IgD-negative memory B cell (primary cell): ENCODE measurements around the gene TRIM58. TPM values are rescaled to one million over a fixed set of nuclear protein-coding genes. Genes with fewer than 3 reads are reported as not detected.
A peak's percentile ranks its signal among the peaks of the same experiment; 100 is the strongest.

Source experiments
- H3K27ac Mint-ChIP-seq, 3 donors: one replicate each; pipeline ENCODE4 v1.8.0; 2020 to 2022; ENCODE audit warnings: mild to moderate bottlenecking in 3 of 3, mixed read lengths in 3 of 3, moderate library complexity in 1 of 3
- H3K27me3 Mint-ChIP-seq: one replicate; pipeline ENCODE4 v1.8.0; 2021; ENCODE audit warnings: mixed read lengths
- H3K36me3 Mint-ChIP-seq: one replicate; pipeline ENCODE4 v1.8.0; 2020; ENCODE audit warnings: mild to moderate bottlenecking, mixed read lengths
- H3K4me1 Mint-ChIP-seq, 3 donors: one replicate each; pipeline ENCODE4 v1.8.0; 2020 to 2022; ENCODE audit warnings: mixed read lengths in 3 of 3, mild to moderate bottlenecking in 1 of 3
- H3K4me3 Mint-ChIP-seq, 4 donors: one replicate each; pipeline ENCODE4 v1.8.0; 2020 to 2022; ENCODE audit warnings: mild to moderate bottlenecking in 4 of 4, mixed read lengths in 4 of 4, moderate library complexity in 3 of 4
- H3K9me3 Mint-ChIP-seq, 3 donors: one replicate each; pipeline ENCODE4 v1.8.0; 2020 to 2021; ENCODE audit warnings: mixed read lengths in 3 of 3, mild to moderate bottlenecking in 1 of 3
- polyA plus RNA-seq: library from polyadenylated mRNA; unstranded; fragments of 300-500 nt; fragmentation: Illumina TruSeq; gene quantifications from one replicate; pipeline ENCODE4 v1.2.3, GENCODE V29; 2021

The TRIM58 gene, protein sequence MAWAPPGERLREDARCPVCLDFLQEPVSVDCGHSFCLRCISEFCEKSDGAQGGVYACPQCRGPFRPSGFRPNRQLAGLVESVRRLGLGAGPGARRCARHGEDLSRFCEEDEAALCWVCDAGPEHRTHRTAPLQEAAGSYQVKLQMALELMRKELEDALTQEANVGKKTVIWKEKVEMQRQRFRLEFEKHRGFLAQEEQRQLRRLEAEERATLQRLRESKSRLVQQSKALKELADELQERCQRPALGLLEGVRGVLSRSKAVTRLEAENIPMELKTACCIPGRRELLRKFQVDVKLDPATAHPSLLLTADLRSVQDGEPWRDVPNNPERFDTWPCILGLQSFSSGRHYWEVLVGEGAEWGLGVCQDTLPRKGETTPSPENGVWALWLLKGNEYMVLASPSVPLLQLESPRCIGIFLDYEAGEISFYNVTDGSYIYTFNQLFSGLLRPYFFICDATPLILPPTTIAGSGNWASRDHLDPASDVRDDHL
- polyA plus RNA-seq, result 0.95 TPM

GRCh38 chr1:247857069-247857984, at the start of gene TRIM58:
TRIM58 (plus strand) TSS chr1:247857187; CDS start chr1:247857247, 60 bp downstream.
- Mint-ChIP-seq H3K4me3 (peak within 1 kb of the TSS; percentile 48 to 92 (median 76)), H3K36me3 (no peaks in the 10 kb centered on the region), H3K27ac (no peak within 1 kb of the TSS), H3K4me1 (peaks cover 6 to 10% (median 7%) of the 10 kb centered on the region in 3 donors), H3K9me3 (peaks cover 0 to 9% (median 2%) of the 10 kb centered on the region in 3 donors), H3K27me3 (peaks cover 38% of the 10 kb centered on the region)

DNA sequence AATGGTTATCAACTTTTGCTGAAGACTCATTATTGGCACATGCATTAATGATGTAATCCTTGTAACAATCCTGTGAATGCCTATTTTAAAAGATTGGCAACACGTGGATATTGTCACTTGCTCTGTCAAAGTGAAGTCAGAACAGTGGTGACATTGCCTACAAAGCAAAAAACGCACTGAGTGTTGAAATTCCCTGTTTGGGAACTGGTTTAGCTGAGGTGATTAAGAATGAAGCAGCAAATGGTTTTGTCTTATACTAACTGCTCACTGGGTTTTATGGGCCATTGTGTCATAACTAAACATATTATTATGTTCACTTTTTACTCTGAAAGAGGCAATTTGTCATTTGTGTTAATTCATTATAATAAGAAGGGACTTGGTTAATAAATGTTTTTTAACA, 44.4 kb upstream of the TRIM58 start:
- no peak overlapping the region for H3K27ac Mint-ChIP-seq
- H3K27me3 Mint-ChIP-seq, result no peaks in the 10 kb centered on the region

DNA sequence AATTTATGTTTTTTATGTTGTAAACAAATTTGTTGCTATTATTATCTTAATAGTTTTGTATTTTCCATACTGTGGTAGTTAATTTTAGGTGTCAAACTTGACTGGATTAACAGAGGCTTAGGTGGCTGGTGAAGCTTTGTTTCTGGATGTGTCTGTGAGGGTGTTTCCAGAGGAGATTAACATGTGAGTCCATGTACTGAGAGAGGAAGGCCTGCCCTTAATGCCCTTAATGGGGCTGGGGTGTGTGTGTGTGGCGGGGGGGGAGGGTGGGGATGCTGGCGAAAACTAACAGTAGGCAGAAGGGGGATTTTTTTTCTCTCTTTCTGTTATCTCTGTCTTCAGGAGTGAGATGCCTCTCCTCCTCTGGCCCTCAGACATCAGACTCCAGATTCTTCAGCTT, 34.9 kb upstream of the TRIM58 start:
- no peaks in the 10 kb centered on the region for H3K36me3 Mint-ChIP-seq
- peaks cover 0 to 3% (median 0%) of the 10 kb centered on the region in 3 donors for H3K9me3 Mint-ChIP-seq
- H3K27ac Mint-ChIP-seq, result no peak overlapping the region
- peaks cover 4 to 10% (median 10%) of the 10 kb centered on the region in 3 donors for H3K4me1 Mint-ChIP-seq
- no peak overlapping the region for H3K4me3 Mint-ChIP-seq
- H3K27me3 Mint-ChIP-seq, result no peaks in the 10 kb centered on the region

More for the DNA sequence above, 44.4 kb upstream of the TRIM58 start:
- Mint-ChIP-seq H3K36me3 (peaks cover 1% of the 10 kb centered on the region), H3K9me3 (no peaks in the 10 kb centered on the region), H3K4me3 (no peak overlapping the region), H3K4me1 (no peaks in the 10 kb centered on the region)

DNA sequence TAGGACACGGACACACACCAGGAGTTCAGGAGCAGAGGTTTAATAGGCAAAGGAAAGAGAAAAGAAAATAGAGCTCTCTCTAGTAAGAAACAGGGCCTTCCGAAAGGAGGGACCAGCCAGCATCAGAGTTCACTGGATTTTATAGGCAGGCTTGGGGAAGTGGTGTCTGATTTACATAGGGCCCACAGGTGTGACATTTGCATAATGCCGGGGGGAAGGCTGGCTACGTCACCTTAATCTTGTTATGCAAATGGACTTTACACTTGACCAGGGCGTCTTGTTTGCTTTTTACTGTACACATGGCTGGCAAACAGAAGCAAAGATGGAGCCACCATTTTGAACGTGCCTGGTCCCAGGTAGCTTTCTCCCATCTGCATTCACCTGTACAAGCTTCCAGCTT, 33.0 kb upstream of the TRIM58 start, which contains the start of gene OR14A16:
Gene OR14A16 (minus strand): TSS at position 97 of the 400 bp plus-strand sequence. CDS start 8,390 bp downstream, outside the sequence.
- H3K27ac Mint-ChIP-seq, result peak within 1 kb of the TSS in 1 of 3 donors; percentile 29
- H3K27me3 Mint-ChIP-seq, result no peaks in the 10 kb centered on the region
- H3K4me1 Mint-ChIP-seq, result peaks cover 4 to 10% (median 10%) of the 10 kb centered on the region in 3 donors
- H3K36me3 Mint-ChIP-seq, result no peaks in the 10 kb centered on the region
- H3K4me3 Mint-ChIP-seq, result peak within 1 kb of the TSS in 1 of 4 donors; percentile 59
- peaks cover 0 to 3% (median 0%) of the 10 kb centered on the region in 3 donors for H3K9me3 Mint-ChIP-seq

DNA sequence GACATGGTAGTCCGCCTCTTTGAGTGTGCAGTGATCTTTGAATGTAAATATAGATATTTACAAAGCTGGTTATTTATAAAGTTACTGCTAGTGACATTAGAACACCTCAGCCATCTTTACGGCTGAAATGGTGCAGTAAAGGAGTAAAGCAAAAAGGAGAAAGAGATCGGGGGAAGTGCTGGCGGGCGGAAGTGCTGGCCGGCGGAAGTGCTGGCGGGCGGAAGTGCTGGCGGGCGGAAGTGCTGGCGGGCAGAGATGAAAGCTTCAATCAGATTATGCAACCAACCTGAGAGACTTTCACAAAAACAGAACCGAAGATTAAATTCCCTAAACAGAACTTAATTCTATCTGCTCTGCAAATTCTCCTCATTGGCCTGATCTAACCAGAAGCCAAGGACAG, 31.6 kb upstream of the TRIM58 start:
- H3K27me3 Mint-ChIP-seq, result no peaks in the 10 kb centered on the region
- no peaks in the 10 kb centered on the region for H3K36me3 Mint-ChIP-seq
- peaks cover 4 to 10% (median 10%) of the 10 kb centered on the region in 3 donors for H3K4me1 Mint-ChIP-seq
- H3K4me3 Mint-ChIP-seq, result no peak overlapping the region
- H3K9me3 Mint-ChIP-seq, result peaks cover 0 to 3% (median 0%) of the 10 kb centered on the region in 3 donors
- H3K27ac Mint-ChIP-seq, result no peak overlapping the region

- H3K27me3 Mint-ChIP-seq, result no peaks in the 10 kb centered on the region
- no peak overlapping the region for H3K4me3 Mint-ChIP-seq
- H3K9me3 Mint-ChIP-seq, result peaks cover 0 to 3% (median 0%) of the 10 kb centered on the region in 3 donors
- peaks cover 0 to 1% (median 1%) of the 10 kb centered on the region in 3 donors for H3K4me1 Mint-ChIP-seq
- no peak overlapping the region for H3K27ac Mint-ChIP-seq
- H3K36me3 Mint-ChIP-seq, result no peaks in the 10 kb centered on the region
Measured at GRCh38 chr1:247829656-247830055, 27.3 kb upstream of the TRIM58 start.

DNA sequence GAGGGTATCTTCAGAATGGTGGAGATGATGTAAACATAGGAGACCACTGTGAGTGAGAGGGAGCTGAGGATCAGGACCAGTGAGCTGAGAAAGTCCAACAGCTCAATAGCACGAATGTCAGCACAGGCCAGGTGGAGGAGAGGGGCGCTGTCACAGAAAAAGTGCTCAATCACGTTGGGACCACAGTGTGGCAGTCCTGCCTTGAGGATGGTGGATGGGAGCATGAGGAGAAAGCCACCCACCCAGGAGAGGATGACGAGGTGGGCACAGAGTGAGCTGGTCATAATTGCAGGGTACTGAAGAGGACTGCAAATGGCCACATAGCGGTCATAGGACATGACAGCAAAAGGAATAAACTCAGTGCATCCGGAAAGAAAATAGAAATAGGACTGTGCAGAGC, 23.4 kb upstream of the TRIM58 start:
- Mint-ChIP-seq H3K27me3 (no peaks in the 10 kb centered on the region), H3K27ac (no peak overlapping the region), H3K9me3 (no peaks in the 10 kb centered on the region), H3K4me1 (peaks cover 0 to 2% (median 0%) of the 10 kb centered on the region in 3 donors), H3K4me3 (no peak overlapping the region), H3K36me3 (peaks cover 2% of the 10 kb centered on the region)

DNA sequence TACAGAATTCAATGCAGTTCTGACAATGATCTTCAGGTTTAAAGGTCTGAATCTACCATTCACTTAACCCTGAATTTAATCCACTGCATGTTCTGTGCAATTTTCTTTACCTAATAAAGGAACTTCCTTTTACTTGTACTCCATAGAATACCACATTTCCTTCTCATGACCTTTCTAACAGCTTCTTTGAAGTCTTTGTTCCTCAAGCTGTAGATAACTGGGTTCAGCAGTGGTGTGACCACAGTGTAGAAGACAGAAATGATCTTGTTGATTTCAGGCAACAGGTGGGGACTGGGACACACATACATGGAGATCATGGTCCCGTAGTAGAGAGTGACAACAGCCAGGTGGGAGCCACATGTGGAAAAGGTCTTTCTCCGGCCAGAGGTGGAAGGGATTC, 16.2 kb upstream of the TRIM58 start:
- Mint-ChIP-seq H3K36me3 (peaks cover 2% of the 10 kb centered on the region), H3K9me3 (peaks cover 0 to 1% (median 0%) of the 10 kb centered on the region in 3 donors), H3K4me3 (no peak overlapping the region), H3K27me3 (no peaks in the 10 kb centered on the region), H3K4me1 (peaks cover 0 to 2% (median 0%) of the 10 kb centered on the region in 3 donors), H3K27ac (no peak overlapping the region)

- Mint-ChIP-seq H3K4me3 (no peak within 1 kb of the TSS), H3K36me3 (no peaks in the 10 kb centered on the region), H3K4me1 (peaks cover 0 to 2% (median 0%) of the 10 kb centered on the region in 3 donors), H3K27me3 (no peaks in the 10 kb centered on the region), H3K9me3 (peaks cover 0 to 1% (median 0%) of the 10 kb centered on the region in 3 donors), H3K27ac (no peak within 1 kb of the TSS)
Measured at GRCh38 chr1:247841796-247842195, 15.2 kb upstream of the TRIM58 start, which contains the start of gene OR11L1. OR11L1 (minus strand) TSS chr1:247841896; CDS start chr1:247841896, 0 bp downstream.

DNA sequence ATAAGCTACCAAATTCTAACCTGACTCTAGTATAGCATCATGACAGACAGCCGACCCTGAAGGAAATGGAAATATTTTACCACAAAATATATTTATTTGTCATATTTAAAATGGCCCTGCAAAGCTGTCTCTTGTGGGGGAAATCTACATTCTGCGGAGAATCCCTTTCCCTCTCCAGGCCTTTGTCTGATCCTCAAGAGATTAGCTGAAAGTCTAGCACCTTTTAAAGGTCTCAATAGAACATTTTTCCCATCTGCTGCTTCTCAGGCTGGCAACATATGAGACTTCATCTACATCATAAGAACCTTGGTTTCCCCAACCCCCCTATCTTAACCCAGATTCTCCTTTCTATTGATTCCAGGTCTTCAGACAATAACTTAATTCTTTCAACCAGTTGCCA, 13.6 kb upstream of the TRIM58 start:
- Mint-ChIP-seq H3K9me3 (peaks cover 0 to 1% (median 0%) of the 10 kb centered on the region in 3 donors), H3K27me3 (no peaks in the 10 kb centered on the region), H3K4me3 (no peak overlapping the region), H3K36me3 (no peaks in the 10 kb centered on the region), H3K27ac (no peak overlapping the region), H3K4me1 (peaks cover 0 to 2% (median 0%) of the 10 kb centered on the region in 3 donors)

- Mint-ChIP-seq H3K27ac (no peak overlapping the region), H3K4me1 (no peaks in the 10 kb centered on the region), H3K9me3 (no peaks in the 10 kb centered on the region), H3K4me3 (no peak overlapping the region), H3K36me3 (no peaks in the 10 kb centered on the region), H3K27me3 (no peaks in the 10 kb centered on the region)
Measured at GRCh38 chr1:247845011-247845692, 11.8 kb upstream of the TRIM58 start.

DNA sequence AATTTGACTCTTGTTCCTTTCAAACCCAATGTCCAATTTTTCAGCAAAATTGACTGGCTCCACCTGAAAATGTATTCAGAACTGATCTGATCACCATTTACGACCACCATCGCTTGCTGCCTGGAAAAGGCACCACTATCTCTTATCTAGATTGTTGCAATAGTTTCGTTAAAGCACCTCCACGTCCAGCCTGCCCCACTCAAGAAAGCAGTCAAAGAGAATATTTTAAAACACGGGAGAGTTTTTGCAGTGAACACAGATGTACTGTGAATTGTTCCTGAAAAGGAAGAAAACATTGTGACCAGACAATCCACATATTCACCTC, 11.3 kb upstream of the TRIM58 start:
- Mint-ChIP-seq H3K27ac (no peak overlapping the region), H3K9me3 (no peaks in the 10 kb centered on the region), H3K4me3 (no peak overlapping the region), H3K4me1 (no peaks in the 10 kb centered on the region), H3K27me3 (peaks cover 2% of the 10 kb centered on the region), H3K36me3 (no peaks in the 10 kb centered on the region)

DNA sequence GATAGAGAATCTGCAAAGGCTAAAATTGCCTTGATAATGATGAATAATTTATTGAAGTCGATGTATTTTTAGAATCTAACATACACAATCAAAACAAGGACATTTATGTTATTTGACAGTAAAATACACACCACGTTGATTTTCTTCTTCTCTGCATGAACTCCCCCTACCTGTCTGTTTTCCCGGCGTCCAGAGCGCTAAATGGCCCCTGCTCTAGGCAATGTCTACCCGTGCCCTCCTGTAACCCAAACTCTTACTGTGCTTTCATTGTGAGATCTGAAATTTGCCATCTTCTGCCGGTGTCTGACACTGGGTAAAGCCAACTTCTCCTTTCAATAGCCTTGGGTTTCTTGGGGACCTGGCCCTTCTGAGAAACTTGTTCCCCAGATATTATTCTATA, 8.6 kb upstream of the TRIM58 start:
- no peak overlapping the region for H3K27ac Mint-ChIP-seq
- peaks cover 0 to 2% (median 0%) of the 10 kb centered on the region in 3 donors for H3K4me1 Mint-ChIP-seq
- no peak overlapping the region for H3K4me3 Mint-ChIP-seq
- H3K9me3 Mint-ChIP-seq, result peaks cover 0 to 6% (median 0%) of the 10 kb centered on the region in 3 donors
- peaks cover 10% of the 10 kb centered on the region for H3K27me3 Mint-ChIP-seq
- H3K36me3 Mint-ChIP-seq, result no peaks in the 10 kb centered on the region

DNA sequence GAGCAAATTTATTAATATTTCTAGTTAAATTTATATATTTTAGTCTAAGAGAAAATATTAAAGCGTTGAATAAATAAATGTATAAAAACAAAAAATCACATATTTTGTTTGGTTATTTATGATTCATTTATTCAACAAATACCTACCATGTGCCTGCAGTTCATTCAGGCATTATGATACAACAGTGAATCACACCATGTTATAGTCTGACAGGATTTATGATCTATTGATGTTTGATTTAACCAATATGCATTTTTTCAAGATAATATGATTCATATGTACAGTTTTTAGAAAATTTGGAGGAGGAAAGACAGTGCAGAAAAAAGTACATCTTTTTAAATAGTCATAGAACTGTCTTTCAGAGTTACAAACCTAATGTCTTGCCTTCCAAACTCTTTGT, 7.4 kb upstream of the TRIM58 start:
- no peak overlapping the region for H3K27ac Mint-ChIP-seq
- peaks cover 0 to 2% (median 0%) of the 10 kb centered on the region in 3 donors for H3K4me1 Mint-ChIP-seq
- no peaks in the 10 kb centered on the region for H3K36me3 Mint-ChIP-seq

More for the DNA sequence above, 7.4 kb upstream of the TRIM58 start:
- Mint-ChIP-seq H3K27me3 (peaks cover 10% of the 10 kb centered on the region), H3K4me3 (no peak overlapping the region), H3K9me3 (peaks cover 0 to 12% (median 2%) of the 10 kb centered on the region in 3 donors)
